Stimulated activated CD8-positive, alpha-beta memory T cell treated with anti-CD3 and anti-CD28 coated beads, Interleukin-15, amount 100 ng/mL, for 24 hours (primary cell): ENCODE data around the gene TBC1D22B.

Source experiments
- DNase-seq: peaks from one replicate; pipeline ENCODE4 v3.0.0-alpha.2; 2020; ENCODE audit warnings: low read depth

The TBC1D22B gene

DNA sequence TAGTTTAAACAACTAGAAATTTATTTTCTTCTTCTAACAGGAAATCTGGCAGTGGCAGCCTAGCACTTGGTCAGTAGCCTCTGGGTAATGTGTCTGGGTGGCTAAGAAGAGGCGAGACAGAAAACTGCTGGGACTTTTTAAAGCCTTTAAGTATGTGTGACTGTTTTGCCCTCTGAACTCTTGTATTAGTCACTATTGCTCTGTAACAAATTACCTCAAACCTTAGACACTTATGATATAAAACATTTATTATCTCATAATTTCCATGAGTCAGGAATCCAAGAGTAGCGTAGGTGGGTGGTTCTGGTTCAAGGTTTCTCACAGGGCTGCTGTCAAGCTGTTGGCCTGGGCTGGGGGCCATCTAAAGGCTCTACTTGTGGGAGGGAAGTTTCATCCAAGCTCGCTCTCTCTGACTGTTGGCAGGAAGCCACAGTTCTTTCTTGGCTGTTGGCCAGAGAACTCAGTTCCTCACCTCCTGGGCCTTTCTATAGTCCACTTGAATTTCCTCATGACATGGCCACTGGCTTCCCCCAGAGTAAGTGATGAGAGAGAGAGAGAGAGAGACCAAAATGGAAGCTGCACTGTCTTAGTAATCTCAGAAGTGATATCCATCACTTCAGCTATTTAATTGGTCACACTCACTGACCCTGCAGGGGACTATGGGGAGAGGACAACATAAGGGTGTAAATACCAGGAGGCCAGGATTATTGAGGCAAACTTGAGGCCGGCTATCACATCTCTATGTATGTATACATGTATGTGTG lies 17.4 kb upstream of the TBC1D22B start:
- peak; percentile 23 for DNase-seq

DNA sequence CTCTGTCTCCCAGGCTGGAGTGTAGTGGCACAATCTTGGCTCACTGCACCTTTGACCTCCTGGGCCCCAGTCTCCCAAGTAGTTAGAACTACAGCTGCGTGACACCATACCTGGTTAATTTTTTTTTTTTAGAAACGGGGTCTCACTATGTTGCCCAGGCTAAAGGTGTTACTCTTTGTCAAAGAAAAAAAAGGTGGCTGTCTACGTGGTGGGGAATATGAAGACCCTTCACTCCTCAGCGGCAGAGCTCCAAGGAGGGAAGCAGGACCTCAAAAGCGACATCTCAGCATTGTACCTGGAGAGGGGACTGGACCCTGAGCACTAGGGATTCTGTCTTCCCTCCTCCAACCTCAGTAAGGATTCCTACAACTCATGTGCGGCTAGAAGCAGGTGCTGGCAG lies 16.4 kb upstream of the TBC1D22B start:
- no peak for DNase-seq

DNA sequence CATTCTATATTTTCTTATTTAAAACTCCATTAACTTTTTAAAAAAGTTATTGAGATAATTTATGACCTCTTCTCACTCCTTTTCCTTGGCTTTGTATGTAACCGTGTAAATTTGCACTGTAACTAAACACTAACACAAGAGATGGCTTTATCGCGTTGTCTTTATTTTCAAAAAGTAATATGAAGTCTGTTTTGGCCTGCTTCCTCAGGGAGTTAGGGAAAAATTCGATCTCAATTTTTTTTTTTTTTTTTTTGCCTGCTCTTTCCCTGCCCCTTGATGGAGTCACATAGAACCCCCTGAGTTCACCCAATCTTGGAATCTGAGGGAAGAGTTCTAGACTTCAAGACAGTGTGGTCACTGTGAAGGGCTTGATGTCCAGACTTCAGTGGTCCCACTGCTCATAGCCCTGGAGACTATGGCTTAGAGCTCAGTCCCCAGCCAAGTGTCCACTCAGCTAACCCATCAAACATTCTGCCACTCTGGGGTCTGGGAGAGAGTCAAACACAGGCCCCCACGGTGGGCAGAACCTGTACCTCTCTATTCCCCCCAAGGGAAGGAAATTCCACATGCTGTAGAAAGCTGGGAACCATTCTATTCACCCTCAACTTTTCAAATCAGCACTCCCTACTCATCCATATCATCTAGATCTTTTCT lies 15.7 kb upstream of the TBC1D22B start:
- no peak for DNase-seq

DNA sequence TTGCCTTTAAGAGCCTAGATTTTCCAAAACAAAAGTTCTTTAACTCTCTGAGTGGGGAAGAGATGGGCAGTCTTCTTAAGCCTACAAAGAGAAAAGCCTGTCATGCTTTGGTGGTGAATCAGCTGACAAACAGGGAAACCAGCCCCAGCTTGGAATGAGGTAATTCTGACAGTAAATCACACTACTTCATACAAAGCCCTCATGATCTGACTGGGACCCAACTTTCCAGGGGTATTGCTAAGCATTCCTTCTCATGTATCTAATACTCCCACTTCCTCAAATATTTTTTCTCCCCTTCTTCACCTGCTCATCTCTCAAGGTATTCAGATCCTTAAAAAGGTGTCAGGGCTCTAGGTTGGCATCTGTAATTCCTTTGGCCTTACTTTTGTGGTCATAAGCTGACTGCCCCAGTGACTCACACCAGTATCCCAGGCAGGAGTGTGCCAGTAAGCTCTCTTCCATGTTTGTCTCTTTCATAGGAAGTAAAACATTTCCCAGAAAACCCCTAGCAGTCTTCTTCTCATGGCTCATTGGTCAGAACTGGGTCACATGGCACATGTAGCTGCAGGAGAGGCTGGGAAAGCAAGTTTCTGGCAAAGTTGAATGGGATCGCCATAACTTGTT lies 15.0 kb upstream of the TBC1D22B start:
- DNase-seq = no peak

DNA sequence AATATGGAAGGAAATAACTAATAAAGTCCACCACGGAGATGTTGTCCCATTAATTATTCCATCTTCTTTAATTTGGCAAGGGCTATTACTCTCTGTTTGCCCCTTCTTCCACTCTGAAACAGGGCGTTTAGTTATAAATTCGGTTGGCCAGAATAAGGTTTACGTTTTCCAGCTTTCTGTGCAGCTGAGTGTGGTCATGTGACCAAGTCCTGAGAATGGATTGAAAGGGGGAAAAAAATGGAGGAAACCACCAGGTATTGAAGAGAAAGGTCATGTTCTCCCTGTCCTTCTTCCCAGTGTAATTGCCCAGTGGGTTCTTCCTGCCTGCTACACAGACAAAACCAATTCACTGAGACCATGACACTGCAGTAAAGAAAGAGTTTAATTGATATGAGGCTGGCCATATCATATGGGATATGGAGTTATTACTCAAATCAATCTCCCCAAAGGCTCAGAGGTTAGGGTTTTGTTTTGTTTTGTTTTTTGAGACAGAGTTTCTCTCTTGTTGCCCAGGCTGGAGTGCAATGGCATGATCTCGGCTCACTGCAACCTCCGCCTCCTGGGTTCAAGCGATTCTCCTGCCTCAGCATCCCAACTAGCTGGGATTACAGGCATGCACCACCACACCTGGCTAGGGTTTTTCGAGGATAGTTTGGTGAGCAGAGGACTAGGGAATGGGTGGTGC lies 14.3 kb upstream of the TBC1D22B start:
- no peak for DNase-seq

DNA sequence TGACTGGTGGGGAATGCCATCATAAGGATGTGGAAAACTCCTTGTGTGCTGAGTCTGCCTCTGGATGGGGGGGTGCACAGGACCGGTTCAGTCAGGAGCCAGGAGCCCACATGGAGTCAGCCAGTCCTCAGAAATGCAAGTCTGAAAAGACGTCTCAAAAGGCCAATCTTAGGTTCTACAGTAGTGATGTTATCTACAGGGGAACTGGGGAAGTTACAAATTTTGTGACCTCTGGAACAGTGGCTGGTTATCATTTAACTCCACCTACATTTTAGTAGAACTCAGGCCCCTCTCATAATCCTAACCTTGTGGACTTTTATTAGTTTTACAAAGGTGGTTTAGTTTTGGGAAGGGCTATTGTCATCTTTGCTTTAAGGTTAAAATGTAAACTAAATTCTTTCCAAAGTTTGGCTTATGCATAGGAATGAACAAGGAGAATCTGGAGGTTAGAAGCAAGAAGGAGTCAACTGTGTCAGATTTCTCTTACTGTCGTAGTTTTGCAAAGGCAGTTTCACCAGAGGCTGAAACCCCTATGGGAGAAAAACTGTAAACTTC lies 13.7 kb upstream of the TBC1D22B start:
- no peak for DNase-seq

DNA sequence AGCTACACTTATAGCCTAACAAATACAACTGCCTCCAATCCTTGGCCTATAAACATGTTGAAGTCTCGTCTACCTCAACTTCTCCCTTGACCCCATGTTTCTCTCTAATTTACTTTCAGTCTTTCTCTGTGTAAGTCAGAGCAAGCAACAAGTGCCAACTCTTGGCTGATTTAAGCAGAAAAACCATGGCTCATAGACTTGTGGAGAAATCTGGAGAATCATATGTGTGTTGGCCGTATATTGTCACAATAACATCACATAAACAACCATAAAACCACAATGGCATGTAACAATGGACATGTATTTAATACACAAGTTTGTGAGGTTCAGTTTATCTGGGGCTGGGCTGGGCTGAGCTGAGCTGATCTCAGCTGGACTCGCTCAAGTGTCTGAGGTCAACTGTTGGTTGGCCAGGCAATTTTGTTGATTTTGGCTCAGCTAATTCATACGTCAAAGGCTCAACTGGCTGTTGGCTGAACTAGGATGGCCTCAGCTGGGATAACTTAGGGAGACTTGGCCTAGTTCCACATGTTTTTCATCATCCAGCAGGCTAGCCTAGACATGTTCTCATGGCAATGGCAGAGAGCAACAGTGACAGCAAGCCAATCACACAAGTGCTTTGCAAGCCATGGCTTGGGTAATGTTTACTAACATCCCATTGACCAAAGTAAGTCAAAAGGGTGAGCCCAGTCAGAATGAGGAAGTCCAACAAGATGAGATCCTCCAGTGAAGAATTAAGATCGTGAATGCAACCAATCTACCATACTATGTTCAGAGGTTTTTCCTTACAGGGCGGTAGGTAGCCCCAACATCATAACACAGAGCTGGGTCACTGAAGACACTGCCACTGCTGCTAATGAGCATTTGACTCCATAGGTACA lies 12.9 kb upstream of the TBC1D22B start:
- DNase-seq = no peak

DNA sequence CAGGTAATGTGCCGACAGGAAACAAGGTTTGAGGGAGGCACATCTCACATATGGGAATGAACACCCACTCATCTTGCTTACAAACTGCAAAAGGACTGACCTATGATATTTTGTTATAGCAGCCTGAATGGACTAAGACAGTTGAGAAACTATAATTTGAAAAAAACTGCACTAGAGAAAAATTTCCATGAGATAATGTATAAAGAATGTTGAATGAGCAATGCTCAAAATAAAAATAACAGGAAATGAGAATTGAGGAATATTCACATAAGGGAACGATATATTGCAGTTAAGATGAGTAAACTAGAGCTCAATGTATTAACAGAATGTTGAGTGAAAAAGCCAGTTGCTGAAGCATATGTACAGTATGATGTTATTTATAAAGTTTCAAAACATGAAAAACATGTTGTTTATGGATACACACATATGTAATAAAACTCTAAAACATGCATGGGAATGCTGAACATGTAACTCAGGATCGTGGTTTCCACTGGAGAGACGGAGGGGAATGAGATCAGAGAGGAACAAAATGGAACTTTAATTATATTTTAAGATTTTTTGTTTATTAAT lies 6.3 kb upstream of the TBC1D22B start:
- DNase-seq = no peak

DNA sequence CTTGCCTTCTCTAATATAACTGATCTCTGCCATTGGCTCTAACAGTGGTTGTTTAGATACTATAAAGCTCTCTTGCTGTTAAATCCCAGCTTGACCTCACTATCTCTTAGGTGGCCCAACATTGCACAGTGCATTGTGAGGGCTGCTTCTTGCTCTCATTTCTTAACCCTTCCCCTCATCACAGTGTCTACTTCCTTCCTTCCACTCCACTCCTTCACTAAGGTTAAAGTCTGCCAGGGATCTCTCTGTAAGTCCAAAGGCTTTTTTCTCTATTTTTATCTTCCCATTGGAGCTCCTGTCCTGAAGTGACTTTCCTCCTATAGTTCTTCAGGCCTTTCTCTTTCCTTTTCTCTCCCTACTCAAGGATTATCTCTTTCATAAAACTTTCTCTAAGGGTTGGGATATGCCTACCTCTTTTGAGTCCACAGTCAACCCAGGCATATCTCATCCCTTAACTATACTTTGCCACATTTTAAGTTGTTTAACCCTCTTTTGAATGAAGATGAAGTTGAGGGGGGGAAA lies 4.0 kb upstream of the TBC1D22B start:
- DNase-seq = no peak

DNA sequence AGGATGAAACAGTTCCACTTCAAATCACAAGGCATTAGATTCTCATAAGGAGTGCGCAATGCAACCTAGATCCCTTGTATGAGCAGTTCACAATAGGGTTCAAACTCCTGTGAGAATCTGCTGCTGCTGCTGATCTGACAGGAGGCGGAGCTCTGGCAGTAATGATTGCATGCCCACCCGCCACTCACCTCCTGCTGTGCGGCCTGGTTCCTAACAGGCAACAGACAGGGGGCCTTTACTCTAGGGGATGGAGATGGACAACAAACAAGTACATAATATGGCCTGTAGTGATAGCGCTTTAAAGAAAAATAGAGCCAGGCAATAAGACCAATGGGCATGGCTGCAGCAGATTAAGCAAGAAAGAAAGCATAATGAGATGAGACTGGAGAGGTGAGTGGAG lies 2.7 kb upstream of the TBC1D22B start:
- DNase-seq = no peak

DNA sequence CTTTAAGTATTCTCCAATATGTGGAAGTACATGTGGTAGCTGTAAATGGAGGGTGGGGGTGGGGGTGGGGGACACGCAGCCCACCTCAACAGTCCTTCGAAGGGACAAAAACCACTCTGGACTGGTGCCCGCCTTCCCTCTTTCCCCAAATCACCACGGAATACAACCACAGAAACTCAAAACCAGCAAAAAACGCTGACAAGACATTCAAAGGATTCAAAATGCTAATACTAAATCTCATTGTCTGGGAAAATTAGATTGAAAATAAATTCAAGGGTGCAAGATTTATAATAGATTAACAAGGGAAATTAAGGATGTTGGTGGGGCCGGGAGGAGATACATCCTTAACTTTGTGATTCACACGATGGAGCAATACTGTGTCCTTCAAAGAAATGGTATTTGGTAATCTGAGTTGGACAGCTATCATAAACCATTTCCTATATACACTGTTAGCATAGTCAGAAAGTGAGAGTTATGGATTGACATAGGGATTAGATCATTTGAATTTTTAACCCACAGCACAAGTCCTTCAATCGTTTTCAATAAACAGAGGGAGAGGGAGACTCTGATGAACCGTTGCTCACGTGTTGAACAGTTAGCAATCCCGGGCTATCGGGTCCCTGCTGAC lies 766 bp upstream of the TBC1D22B start:
- DNase-seq = no peak

DNA sequence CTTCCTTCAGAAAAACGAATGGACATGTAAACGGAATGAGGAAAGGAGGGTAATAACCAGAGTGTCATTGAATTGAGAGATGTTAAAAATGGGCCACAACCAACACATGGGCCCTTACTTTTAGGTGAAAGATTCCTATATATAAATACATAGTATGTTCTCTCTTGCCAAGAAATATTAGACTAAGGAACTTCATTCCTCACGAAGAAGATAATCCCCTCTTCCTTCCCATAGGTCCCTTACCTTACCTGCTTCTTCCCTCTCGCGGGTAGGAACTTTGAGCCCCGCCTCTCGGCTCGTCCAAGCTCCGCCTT lies 295 bp upstream of the TBC1D22B start:
- no peak for DNase-seq

DNA sequence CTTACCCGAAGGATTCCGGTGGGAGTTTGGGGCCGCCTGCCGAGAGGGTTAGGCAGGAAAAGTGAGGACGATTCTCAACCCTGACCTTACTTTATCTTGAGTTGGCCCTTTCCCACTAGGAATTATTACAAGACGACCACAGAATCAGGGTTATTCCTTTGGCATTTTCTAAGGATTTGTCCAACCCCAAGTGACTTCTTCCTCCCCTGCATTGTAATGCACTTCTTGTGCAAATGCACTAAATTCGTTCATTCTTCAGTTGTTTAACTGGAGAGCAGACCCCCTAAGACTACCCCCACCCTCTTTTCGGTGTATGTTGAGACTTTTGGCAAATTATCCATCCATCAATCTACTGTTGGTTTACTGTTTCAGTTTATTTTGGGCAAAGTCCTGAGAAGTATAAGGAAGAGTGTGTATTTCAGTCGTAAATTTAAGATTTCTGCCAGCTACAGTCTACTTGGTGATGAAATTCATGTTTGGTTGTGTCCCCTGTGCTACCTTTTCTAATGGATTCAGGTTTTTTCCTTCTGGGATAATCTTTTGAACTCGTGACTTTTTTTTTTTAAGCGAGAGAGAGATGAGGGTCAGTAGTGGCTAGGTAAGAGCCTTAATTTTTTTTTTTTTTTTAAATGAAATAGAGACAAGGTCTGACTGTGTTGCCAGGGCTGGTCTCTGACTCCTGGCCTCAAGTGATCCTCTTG lies 983 bp downstream of the TBC1D22B start:
- no peak for DNase-seq

DNA sequence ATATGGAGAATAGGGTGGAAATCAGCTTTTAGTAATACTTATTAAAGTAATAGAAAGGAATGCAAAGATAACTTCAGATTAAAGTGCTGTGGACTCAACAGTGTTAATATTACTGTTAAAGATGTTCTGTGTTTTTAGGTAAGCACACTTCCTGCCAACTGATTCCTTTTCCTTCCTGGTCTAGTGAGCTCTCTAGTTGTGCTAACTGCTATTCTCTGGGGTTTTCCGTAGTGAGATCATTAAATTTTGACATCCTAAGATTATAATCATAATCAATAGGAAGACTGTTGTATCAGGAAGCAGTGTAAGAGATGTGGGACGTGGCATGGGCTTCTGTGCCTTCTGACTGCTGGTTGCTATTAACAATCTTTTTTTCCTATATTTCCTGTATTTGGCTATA lies 1.6 kb downstream of the TBC1D22B start:
- no peak for DNase-seq

DNA sequence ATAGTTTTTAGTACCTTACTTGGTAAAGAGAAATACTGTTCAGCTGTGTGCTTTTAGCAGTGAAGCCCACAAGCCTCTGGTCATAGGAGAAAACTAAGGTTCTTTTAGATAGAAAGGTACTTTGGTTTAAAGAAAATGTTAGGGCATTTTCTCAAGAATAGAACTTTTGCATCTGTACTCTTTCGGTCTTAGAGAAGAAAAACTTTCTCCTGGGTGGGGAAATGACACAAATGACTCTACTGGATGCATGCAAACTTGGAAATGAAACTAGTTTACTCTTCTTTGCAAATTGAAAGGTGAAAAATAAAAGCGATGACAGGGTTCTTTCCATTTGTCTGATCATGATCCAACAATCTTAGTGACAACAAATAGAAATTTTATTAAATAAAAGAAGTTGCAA lies 2.5 kb downstream of the TBC1D22B start:
- no peak for DNase-seq

DNA sequence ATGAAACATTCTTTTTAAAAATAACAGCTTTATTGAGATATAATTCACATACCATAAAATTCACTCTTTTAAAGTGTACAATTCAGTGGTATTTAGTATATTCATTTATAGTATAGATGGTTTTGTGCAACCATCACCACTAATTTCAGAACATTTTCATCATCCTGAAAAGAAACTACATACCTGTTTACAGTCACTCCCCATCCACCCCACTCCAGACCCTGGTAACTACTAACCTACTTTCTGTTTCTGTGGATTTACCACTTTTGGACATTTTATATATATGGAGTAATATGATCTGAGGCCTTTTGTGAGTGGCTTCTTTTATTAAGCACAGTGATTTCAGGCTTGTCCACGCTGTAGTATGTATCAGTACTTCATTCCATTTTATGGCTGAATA lies 2.9 kb downstream of the TBC1D22B start:
- no peak for DNase-seq

DNA sequence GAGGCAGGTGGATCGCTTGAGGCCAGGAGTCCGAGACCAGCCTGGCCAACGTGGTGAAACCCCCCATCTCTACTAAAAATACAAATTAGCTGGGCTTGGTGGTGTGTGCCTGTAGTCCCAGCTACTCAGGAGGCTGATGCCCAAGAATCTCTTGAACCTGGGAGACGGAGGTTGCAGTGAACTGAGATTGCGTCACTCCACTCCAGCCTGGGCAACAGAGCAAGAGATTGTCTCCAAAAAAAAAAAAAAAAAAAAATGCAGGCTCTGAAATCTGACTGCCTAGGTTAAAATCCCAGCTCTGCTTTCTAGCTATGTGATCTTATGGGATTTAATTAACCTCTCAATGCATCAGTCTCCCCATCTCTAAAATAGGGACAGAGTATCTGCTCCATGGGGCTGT lies 3.6 kb downstream of the TBC1D22B start:
- no peak for DNase-seq

DNA sequence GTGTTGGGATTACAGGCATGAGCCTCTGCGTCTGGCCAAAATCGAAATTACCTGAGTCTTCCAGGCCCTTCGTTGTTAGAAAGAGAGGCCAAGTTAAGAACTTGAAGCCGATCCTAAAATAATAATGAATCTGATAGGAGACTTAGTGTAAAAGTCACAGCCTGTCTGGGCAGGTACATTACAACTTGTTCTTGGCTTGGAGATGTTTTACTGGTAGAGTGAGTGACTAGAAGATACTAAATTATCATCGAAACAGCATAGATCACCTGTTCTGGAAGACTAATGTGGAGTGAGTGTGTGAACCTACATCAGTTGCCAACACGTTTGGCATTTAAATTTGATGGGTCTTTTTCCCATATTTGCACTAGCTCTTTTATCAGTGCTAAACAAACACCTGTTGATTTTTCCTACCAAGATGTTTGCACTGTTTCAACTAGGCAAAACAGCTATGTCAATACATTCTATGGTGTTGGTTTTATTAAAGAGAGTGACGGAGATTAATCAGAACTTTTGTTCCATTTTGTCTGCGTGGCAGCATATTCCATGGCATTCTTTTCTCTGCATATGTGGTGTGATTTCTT lies 5.0 kb downstream of the TBC1D22B start:
- DNase-seq = no peak

DNA sequence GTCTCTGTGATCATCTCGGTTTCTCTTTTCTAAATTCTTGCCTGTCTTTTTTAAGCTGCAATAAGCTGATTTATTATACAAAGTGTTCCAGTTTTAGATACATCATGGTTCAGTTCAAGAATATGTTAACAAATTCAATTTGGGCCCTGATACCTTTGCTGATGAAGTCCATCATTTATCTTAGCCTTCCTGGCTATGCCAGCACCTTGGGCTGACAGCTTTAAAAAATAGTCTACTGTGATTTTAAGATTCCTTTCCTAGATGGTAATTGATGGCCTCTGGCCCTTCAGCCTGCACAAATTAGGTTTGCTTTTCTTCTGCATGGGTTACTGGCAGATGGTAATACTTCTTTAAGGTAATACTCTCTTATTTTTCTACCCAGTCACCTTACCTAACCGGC lies 7.4 kb downstream of the TBC1D22B start:
- DNase-seq = no peak

DNA sequence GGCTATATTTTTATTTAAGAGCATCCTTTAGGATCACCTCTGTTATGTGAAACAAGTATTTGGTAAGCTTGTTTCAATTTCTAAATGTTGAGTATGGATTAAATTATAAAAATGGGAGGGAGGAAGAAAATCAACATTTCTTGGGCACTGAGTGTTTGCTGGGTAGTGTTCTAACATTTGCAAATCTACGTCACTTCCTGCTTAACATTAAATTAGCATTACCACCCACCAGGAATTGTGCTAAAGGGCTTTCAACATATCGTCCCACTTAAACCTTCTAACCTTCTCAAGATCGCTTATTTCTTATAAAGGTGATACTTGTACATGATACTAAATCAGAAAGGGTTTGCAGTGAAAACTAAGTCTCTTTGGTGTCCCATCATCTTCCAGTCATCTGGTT lies 8.3 kb downstream of the TBC1D22B start:
- DNase-seq = no peak
